ENCODE data around the gene NFATC2.

NFATC2 gene

DNA sequence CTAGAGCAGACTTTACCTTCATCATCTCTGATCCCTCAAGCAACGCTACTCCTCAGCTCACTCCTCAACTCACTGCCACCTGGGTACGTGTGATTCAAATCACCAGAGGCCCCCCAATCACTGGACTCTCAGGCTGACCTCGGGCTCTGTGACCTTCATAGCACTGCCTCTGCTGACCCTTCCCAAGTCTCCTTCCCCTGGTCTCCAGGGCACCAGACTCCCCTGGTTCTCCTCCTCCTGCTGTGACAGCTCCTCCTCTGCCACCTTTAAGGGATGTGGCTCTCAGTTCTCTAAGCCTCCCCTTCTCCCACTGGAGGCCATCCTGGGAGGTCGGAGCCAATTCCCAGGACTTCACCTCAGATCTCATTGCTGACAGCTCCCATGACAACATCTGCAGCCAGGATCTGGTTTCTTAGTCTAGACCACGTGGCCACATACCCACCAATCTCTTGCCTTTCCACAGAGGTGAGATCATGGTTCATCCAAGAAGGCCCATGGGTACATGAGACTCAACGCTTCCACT is 90.4 kb downstream of the NFATC2 start:
- in situ Hi-C loops (cut with HindIII; ENCODE audit: low sequenced_read_pairs), result no loop called here
- TF ChIP-seq, protein P1, sequence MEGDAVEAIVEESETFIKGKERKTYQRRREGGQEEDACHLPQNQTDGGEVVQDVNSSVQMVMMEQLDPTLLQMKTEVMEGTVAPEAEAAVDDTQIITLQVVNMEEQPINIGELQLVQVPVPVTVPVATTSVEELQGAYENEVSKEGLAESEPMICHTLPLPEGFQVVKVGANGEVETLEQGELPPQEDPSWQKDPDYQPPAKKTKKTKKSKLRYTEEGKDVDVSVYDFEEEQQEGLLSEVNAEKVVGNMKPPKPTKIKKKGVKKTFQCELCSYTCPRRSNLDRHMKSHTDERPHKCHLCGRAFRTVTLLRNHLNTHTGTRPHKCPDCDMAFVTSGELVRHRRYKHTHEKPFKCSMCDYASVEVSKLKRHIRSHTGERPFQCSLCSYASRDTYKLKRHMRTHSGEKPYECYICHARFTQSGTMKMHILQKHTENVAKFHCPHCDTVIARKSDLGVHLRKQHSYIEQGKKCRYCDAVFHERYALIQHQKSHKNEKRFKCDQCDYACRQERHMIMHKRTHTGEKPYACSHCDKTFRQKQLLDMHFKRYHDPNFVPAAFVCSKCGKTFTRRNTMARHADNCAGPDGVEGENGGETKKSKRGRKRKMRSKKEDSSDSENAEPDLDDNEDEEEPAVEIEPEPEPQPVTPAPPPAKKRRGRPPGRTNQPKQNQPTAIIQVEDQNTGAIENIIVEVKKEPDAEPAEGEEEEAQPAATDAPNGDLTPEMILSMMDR (IDR thresholded peaks at IDR 0.05; ENCODE audit: low read depth, low read length), result no peak
- no peak overlapping the region for H3K4me3 ChIP-seq (ENCODE audit: low read depth, low read length)
- no peak for DNase-seq (ENCODE audit: low read depth, low spot score)

DNA sequence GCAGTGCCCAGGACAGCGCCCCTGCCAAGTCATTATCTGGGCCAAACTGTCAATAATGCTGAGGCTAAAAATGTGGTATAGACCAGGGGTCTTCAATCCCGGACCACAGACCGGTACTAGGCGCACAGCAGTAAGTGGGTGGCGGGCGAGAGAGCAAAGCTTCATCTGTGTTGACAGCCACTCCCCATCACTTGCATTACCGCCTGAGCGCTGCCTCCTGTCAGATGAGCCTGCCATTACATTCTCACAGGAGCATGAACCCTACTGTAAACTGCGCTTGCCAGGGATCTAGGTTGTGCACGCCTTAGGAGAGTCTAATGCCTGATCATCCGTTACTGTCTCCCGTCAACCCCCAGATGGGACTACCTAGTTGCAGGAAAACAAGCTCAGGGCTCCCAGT is 91.0 kb downstream of the NFATC2 start:
- in situ Hi-C loops (cut with HindIII; ENCODE audit: low sequenced_read_pairs), result no loop called here
- DNase-seq (ENCODE audit: low read depth, low spot score), result no peak
- TF ChIP-seq, protein P1 (IDR thresholded peaks at IDR 0.05; ENCODE audit: low read depth, low read length), result no peak
- H3K4me3 ChIP-seq (ENCODE audit: low read depth, low read length), result no peak overlapping the region

DNA sequence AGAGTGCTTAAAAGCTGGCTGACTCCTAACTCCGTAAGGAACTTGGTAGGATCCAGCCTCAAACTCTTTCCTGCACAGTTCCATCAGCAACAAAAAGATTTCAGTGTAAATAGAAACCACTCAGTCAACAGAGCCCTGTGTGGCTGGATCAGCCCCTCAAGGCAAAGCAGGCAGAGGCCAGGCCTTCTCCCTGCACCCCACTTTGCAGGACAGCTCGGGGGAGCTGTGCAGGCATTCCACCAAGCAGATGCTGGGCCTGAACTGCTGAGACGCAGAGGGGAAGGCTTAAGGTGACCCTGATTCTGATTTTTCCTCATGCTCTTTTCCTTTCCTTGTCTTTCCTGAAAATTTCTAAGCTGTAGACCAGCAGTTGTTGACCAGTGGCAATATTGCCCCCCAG is 91.5 kb downstream of the NFATC2 start:
- DNase-seq (ENCODE audit: low read depth, low spot score), result no peak
- in situ Hi-C loops (cut with HindIII; ENCODE audit: low sequenced_read_pairs), result no loop called here
- TF ChIP-seq, protein P1 (IDR thresholded peaks at IDR 0.05; ENCODE audit: low read depth, low read length), result no peak
- no peak overlapping the region for H3K4me3 ChIP-seq (ENCODE audit: low read depth, low read length)

GRCh38 chr20:51450221-51450712 is 92.3 kb downstream of the NFATC2 start:
- TF ChIP-seq, protein P1 (IDR thresholded peaks at IDR 0.05; ENCODE audit: low read depth, low read length), result no peak
- in situ Hi-C loops (cut with HindIII; ENCODE audit: low sequenced_read_pairs), result no loop called here
- no peak overlapping the region for H3K4me3 ChIP-seq (ENCODE audit: low read depth, low read length)
- no peak for DNase-seq (ENCODE audit: low read depth, low spot score)

DNA sequence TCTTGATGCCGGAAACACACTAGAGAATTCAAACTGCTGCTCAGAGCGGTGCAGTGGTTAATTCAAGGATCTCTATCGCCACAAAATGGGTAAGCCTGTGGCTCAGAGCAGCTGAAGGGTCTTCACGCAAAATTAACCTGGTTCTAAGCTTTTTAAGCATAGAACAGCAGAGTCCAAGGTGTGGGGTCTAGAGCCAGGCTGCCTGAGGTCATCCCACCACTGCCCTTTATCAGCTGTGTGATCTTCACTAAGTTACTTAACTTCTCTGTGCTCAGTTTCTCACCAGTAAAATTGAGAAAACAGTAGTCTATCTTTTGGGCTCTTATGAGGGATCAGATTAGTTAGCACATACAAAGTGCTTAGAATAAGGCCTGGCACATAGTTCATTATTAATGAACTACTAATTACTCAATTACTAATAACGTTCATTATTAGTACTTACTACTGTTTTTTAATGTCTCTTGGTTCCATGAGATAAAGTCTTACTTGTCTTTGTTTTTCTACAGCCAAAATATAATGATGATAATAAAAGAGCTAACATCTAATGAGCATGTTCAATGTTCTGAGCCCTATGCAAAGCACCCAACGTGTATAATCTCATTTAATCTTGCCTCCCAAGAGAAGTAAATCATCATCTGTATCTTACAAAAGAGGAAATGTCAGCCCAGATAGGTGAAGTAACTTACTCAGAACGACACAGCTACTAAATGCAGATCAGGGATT is 92.9 kb downstream of the NFATC2 start:
- TF ChIP-seq, protein P1 (IDR thresholded peaks at IDR 0.05; ENCODE audit: low read depth, low read length), result no peak
- H3K4me3 ChIP-seq (ENCODE audit: low read depth, low read length), result no peak overlapping the region
- in situ Hi-C loops (cut with HindIII; ENCODE audit: low sequenced_read_pairs), result no loop called here
- DNase-seq (ENCODE audit: low read depth, low spot score), result no peak

- DNase-seq (ENCODE audit: low read depth, low spot score), result no peak
- H3K4me3 ChIP-seq (ENCODE audit: low read depth, low read length), result no peak overlapping the region
- TF ChIP-seq, protein P1 (IDR thresholded peaks at IDR 0.05; ENCODE audit: low read depth, low read length), result no peak
- in situ Hi-C loops (cut with HindIII; ENCODE audit: low sequenced_read_pairs), result no loop called here
These were observed 94.8 kb downstream of the NFATC2 start for GRCh38 chr20:51447765-51448148.
